HG03159 (cell line): Measurements from ENCODE around the gene FSTL5.
"Not testable (repeated sequence)": the region's sequence is repeated elsewhere in the genome, so short reads cannot be mapped to it uniquely, and the experiment has no call there.

Experiments used
- ATAC-seq: cut with Tn5 transposase; IDR thresholded peaks from one replicate; pipeline ENCODE4 v1.9.1; 2021; ENCODE audit warnings: mild to moderate bottlenecking, moderate library complexity; ENCODE audit not compliant: unreplicated experiment

FSTL5 gene

GRCh38 chr4:162104459-162105124 lies 59.2 kb downstream of the FSTL5 start:
- ATAC-seq: no peak

DNA sequence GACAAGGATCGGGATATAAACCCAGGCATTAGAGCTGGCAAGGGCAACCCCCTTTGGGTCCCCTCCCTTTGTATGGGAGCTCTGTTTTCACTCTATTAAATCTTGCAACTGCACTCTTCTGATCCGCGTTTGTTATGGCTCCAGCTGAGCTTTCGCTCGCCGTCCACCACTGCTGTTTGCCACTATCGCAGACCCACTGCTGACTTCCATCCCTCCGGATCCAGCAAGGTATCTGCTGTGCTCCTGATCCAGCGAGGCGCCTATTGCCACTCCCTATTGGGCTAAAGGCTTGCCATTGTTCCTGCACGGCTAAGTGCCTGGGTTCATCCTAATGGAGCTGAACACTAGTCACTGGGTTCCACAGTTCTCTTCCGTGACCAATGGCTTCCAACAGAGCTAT lies 59.9 kb downstream of the FSTL5 start:
- not testable (repeated sequence) for ATAC-seq

DNA sequence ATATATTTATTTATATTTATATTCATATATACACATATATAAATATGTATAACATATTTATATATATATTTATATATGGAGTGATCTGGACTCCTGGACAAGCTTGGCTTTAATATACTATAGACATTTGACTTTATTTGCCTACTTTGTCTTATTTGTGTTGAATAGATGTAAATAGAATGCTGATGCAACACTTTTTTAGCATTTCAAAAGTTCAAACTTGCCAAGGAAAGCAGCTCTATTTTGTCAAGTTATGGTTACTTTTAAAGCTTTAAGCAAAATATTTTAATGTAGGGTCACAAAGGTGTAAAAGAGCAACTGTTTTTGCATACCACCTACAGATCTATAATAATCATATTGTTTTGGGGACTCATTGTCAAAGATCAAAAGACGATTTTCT lies 61.1 kb downstream of the FSTL5 start:
- no peak for ATAC-seq

DNA sequence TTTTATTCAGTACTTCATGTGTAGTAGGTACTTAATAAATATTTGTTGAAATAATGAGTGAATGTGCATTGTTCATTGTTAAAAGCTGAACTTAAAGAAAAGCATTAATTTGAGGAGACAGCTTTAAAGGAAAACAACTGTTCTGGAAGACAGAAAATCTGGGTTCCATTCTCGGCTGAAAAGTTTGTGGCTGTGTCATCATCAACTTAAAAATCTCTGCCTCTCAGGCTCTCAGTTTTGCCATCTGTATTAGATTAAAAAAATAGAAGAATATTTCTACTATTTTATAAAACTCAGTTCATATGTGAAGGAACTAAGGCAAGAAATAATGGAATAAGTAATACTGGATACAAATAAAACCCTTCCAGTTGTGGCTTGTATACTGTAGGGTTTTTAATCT lies 62.5 kb downstream of the FSTL5 start:
- no peak for ATAC-seq

DNA sequence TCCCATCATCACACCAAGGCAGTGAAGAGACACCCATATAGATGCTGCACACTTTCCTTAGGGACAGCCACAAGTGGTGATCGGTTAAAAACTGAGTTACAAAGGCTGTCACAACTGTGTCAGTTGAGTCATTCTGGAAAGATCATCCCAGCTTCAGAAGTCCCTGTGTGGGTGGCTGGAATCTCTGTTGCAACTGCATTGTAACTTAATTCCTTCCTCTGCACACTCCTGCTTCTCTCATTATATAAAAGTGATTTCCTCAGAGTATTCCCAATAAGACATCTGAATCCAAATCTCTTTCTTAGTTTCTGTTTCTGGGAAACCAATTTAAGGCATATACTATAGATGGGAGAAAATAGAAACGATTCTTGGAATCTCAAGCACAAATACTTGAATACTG lies 88.1 kb downstream of the FSTL5 start:
- no peak for ATAC-seq

- no peak for ATAC-seq
These were observed 102.6 kb downstream of the FSTL5 start for GRCh38 chr4:162061214-162061613.

DNA sequence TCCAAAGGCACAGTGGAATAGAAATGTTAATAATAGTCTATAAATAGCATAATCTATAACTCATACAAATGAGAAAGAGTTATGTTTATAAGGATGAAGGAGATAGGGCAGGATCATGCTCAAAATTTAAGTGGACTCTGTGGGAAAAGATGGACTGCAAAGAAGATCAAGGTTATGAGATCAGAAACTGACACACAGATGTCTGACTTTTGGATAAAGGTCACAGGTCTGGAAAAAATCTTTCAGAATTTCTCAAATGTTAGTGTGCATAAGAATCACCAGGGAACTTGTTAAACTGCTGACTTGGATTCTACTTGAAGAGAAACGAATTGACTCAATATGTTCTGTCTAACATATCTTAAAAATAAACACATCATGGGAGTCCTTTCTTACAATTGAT lies 104.1 kb downstream of the FSTL5 start:
- no peak for ATAC-seq

- no peak for ATAC-seq
These were observed 106.8 kb downstream of the FSTL5 start for GRCh38 chr4:162056990-162057389.

GRCh38 chr4:162046135-162046534 lies 117.7 kb downstream of the FSTL5 start:
- ATAC-seq: no peak

DNA sequence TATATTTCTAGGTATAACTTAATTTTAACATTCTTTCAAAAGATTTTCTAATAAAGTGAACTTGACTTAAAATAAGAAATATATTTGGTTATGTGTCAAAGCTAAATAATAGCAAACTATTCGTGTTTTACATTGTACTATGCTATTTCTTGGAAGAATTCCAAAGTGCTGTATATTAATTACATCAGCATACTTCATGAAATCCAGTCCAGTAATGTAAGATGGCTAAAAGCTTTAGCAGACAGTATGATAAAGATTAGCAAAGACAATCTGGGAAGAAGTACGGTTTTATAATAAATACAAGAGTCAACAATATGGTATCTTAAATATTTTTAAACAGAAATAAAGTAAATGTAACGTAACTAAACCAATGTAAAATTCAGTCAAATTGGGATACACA lies 125.7 kb downstream of the FSTL5 start:
- ATAC-seq: no peak

GRCh38 chr4:162017863-162018262 lies 145.9 kb downstream of the FSTL5 start:
- ATAC-seq: no peak

- no peak for ATAC-seq
These were observed 146.8 kb downstream of the FSTL5 start for GRCh38 chr4:162016991-162017390.

DNA sequence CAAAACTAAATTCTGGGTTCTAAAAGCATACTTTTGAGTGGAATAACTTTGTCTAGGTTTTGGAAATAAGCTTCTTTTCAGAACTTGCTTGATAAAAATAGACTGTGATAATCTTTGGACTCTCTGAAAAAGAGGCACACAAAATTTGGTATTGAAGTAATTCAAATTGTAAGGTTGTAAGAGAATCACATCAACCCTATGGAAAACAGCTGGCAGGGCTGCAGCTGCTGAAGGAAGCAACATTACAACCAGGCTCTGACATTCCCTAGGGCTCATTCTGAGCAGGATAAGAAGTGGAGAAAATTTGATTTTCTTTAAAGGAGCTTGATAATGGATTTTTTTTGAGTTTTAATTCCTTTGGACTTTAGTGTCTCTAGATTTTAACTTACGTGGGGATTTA lies 147.6 kb downstream of the FSTL5 start:
- no peak for ATAC-seq

DNA sequence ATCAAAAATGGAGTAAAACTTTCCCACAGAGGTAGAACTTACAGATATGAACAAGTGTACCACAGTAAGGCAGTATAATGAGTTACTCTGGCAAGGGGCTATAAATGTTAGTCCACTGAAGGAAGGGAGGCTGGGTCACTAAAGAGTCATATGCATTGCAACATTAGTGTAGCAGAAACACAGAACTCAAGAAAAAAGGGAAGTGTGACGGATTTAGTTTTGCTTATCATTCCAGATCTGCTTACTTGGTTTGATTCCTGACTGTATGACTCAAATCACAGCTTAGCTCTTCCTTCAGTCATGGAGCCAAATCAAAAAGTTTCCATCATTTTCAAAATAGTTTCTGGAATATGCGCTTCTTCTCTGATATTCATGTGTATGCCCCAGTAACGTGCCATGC lies 148.7 kb downstream of the FSTL5 start:
- ATAC-seq: no peak

DNA sequence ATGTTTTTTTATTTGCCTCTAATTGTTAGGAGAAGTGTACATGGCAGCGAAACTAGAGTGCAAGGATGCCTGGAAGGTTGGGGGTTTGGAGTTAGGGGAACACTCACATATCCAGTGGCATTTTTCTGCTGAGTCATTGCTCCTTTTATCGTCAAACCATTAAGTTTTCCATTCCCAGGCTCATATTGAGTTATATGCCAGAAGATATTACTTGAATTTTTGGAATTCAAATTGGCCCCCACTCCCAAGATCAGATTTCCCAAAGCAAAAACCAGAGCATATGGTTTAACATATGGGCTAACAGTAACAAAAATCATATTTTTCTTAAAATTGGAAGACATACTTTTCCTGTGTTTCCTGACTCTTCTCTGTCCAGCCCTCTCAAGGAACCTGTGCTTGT lies 152.7 kb downstream of the FSTL5 start:
- ATAC-seq: no peak

- ATAC-seq: no peak
These were observed 153.4 kb downstream of the FSTL5 start for GRCh38 chr4:162010362-162010761.

DNA sequence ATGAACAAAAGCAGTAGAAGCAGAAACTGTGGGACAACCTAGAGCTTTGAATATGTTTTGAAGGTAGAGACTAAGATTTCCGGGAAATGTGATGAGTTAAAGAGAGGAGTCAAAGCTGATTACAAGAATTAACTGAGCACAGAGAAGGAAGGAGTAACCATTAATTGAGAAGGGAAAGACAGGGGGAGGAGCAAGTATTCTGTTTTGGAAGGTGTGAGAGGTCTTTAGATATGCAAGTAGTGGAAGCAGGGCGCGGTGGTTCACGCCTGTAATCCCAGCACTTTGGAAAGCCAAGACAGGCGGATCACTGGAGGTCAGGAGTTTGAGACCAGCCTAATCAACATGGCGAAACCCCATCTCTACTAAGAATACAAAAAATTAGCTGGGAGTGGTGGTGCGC lies 171.5 kb downstream of the FSTL5 start:
- ATAC-seq: no peak

GRCh38 chr4:161991811-161992210 lies 172.0 kb downstream of the FSTL5 start:
- no peak for ATAC-seq

DNA sequence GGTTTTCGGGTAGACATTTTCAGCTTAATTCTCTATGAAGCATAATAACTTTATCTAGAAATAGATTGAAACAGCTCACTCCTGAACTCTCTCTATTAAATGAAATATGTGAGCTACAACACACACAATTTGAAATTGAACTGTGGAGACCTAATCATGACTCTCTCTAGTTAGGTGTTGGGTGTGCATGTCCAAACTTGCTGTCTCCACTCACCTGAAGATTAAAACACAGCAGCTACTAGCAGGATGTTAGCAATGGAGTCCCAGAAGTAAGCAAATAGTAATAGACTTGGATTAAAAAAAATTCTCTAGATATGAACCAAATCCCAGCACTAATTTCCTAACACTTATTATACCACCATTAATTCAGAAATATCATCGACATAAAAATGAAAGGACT lies 173.1 kb downstream of the FSTL5 start:
- ATAC-seq: no peak

GRCh38 chr4:161988946-161989345 lies 174.9 kb downstream of the FSTL5 start:
- no peak for ATAC-seq

- ATAC-seq: no peak
These were observed 176.2 kb downstream of the FSTL5 start for GRCh38 chr4:161987611-161988010.

DNA sequence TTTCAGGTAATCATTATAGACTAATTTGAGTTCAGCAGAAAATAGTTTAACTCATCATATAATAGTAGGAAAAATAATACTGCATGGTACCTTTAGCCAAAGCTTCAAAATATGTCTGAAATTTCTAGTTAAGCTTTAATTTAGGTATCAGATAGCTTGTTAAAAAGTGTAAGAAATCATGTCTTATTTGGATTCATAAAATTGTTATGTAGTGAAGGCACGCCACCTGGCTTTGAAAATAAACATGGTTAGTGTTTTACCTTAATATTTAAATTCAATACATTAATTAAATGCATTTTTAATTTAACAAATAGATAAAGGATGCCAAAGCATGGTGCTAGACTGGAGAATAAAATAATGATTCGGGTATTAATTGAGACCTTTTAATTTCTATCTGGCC lies 211.4 kb downstream of the FSTL5 start:
- ATAC-seq: no peak

DNA sequence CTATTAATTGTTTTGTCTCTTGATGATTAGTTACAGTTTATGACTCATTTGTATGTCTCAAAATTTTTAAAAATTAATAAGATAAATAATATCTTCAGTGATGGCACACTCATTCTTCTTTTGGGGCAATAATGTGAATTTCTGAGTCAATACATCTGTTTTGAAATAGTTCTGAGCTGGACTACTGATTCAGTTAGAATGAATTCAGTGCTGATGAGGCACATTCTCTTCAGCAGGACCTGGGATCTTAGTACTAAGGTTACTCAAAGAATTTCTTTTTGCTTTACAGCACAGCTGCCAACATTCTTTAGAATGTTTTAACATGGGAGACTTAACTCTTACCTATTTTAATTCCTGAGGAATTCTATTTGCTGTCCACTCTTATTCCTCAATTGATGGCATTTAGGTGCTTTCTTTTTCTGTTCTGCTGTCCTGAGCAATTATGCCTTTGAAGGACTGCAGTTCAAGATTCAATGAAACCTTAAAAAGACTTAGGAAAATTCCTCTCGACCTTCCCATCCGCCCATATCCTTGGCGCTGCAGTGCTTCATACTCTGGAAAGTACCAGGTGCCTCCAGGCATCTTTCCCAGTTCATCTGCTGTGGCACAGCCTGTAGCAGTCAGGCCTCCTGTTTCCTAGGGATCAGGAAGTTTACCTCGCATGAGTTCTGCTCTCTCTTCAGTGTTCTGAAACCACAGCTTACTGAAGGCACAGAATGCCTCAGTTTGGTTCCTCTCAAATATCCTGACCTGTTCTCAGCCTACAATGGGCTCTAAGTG lies 213.7 kb downstream of the FSTL5 start:
- ATAC-seq: no peak
